HCT116 (cell line): ENCODE results near the gene CCL27. TPM values are rescaled to one million over a fixed set of nuclear protein-coding genes. Genes with fewer than 3 reads are reported as not detected.

Experiments
- ATAC-seq: fragments of 200-7000 bp; cut with Tn5 transposase; 2 replicates; pipeline ENCODE4 v1.9.1; 2020; ENCODE audit warnings: mild to moderate bottlenecking, moderate library complexity
- BruUV-seq: library from RNA; stranded (reverse); fragments of 400-500 nt; replicated peaks from 2 replicates; lab custom pipeline; 2021; lab: Mats Ljungman, UMichigan
- CTCF ChIA-PET: fragments of 300-600 bp; sonication (Branson Sonifier 250); formaldehyde crosslinking; loops from one replicate; lab custom pipeline; 2021; ENCODE audit warnings: antibody characterized with exemption; lab: Charles Lee
- POLR2A ChIA-PET: fragments of 300-600, 350-600 bp; sonication (Branson Sonifier 250); formaldehyde crosslinking; loops from one replicate; lab custom pipeline; 2021; ENCODE audit warnings: antibody characterized with exemption; lab: Charles Lee
- RAD21 ChIA-PET, 2 experiments: fragments of 300-600 bp; sonication (Branson Sonifier 250); formaldehyde crosslinking; loops; one replicate each; lab custom pipeline; 2023; ENCODE audit warnings: low total read pairs in 2 of 2; ENCODE audit not compliant: uncharacterized antibody in 2 of 2, unreplicated experiment in 2 of 2, low non-redundant PET in 1 of 2; lab: Charles Lee
- DNase-seq: peaks from one replicate; pipeline ENCODE4 v3.0.0-alpha.2; 2010; ENCODE audit warnings: low read depth, low spot score
- H2AFZ ChIP-seq: fragments of 200-600 bp; shearing (Covaris generic), sonication (generic); 2 replicates; pipeline ENCODE4 v1.6.1; 2017; ENCODE audit warnings: low read depth, mixed run types, mixed read lengths, antibody characterized with exemption, low read length; ENCODE audit not compliant: poor library complexity, severe bottlenecking
- H3K27ac ChIP-seq: 2 replicates; pipeline ENCODE4 v1.5.1; 2012; ENCODE audit warnings: low read depth, low read length
- H3K27me3 ChIP-seq: fragments of 200-600 bp; sonication (generic); 2 replicates; pipeline ENCODE4 v1.6.1; 2016; ENCODE audit warnings: mixed run types, low read length, mixed read lengths; ENCODE audit not compliant: insufficient read depth
- H3K36me3 ChIP-seq, 2 experiments: fragments of 200-500 bp in 1 of 2; fragments of 200-600 bp in 1 of 2; sonication (Bioruptor generic) in 1 of 2; sonication (generic) in 1 of 2; 2 replicates each; pipeline versions ENCODE4 v1.5.1 to v1.6.1; 2014 to 2016; ENCODE audit warnings: low read length in 2 of 2, inconsistent platforms in 1 of 2, mixed read lengths in 1 of 2, mixed run types in 1 of 2; ENCODE audit not compliant: insufficient read depth in 2 of 2, control insufficient read depth in 1 of 2
- H3K4me1 ChIP-seq, 2 experiments: fragments of 200-600 bp in 1 of 2; sonication (generic) in 1 of 2; 2 replicates each; pipeline versions ENCODE4 v1.5.1 to v1.6.1; 2012 to 2017; ENCODE audit warnings: low read length in 2 of 2, inconsistent platforms in 1 of 2, mild to moderate bottlenecking in 1 of 2, mixed read lengths in 1 of 2, mixed run types in 1 of 2, moderate library complexity in 1 of 2; ENCODE audit not compliant: insufficient read depth in 2 of 2, control insufficient read depth in 1 of 2
- H3K4me2 ChIP-seq: fragments of 200-600 bp; sonication (generic); 2 replicates; pipeline ENCODE4 v1.6.1; 2017; ENCODE audit warnings: mixed run types, low read length, mixed read lengths
- H3K4me3 ChIP-seq, 2 experiments: fragments of 200-600 bp in 1 of 2; sonication (generic) in 1 of 2; replicated peaks in 1 of 2; 2 replicates each; pipeline ENCODE4 v1.5.1; 2011 to 2016; ENCODE audit warnings: low read length in 2 of 2, control low read depth in 1 of 2, low read depth in 1 of 2, mild to moderate bottlenecking in 1 of 2, mixed read lengths in 1 of 2, mixed run types in 1 of 2
- H3K79me2 ChIP-seq: fragments of 200-600 bp; sonication (generic); 2 replicates; pipeline ENCODE4 v1.6.1; 2017; ENCODE audit warnings: mild to moderate bottlenecking, mixed run types, low read length, moderate library complexity, mixed read lengths; ENCODE audit not compliant: insufficient read depth
- H3K9ac ChIP-seq: fragments of 200-600 bp; sonication (generic); 2 replicates; pipeline ENCODE4 v1.6.1; 2016; ENCODE audit warnings: low read length, mixed read lengths
- H3K9me2 ChIP-seq: fragments of 200-600 bp; sonication (generic), shearing (Covaris generic); 2 replicates; pipeline ENCODE4 v1.6.1; 2017; ENCODE audit warnings: mixed run types, mild to moderate bottlenecking, moderate library complexity; ENCODE audit not compliant: insufficient read depth
- H3K9me3 ChIP-seq, 2 experiments: fragments of 200-500 bp in 1 of 2; fragments of 200-600 bp in 1 of 2; sonication (Bioruptor generic) in 1 of 2; sonication (generic) in 1 of 2; 2 replicates each; pipeline ENCODE4 v1.6.1; 2014 to 2017; ENCODE audit warnings: low read length in 2 of 2, mixed read lengths in 2 of 2, inconsistent platforms in 1 of 2, low read depth in 1 of 2, mild to moderate bottlenecking in 1 of 2, mixed run types in 1 of 2, moderate library complexity in 1 of 2; ENCODE audit not compliant: control insufficient read depth in 1 of 2, insufficient read depth in 1 of 2
- H4K20me1 ChIP-seq: fragments of 200-600 bp; sonication (generic), shearing (Covaris generic); 2 replicates; pipeline ENCODE4 v1.6.1; 2017; ENCODE audit warnings: mixed run types, mild to moderate bottlenecking, moderate library complexity; ENCODE audit not compliant: insufficient read depth
- CEBPB ChIP-seq: IDR thresholded peaks from 2 replicates; pipeline ENCODE4 v1.6.1; 2012; ENCODE audit warnings: low read depth
- EGR1 ChIP-seq: IDR thresholded peaks from 2 replicates; pipeline ENCODE4 v1.6.1; 2012; ENCODE audit warnings: low read depth
- ELF1 ChIP-seq: IDR thresholded peaks from 2 replicates; pipeline ENCODE4 v1.6.1; 2012; ENCODE audit warnings: low read depth, borderline replicate concordance
- EZH2 ChIP-seq: fragments of 200-600 bp; sonication (generic); IDR thresholded peaks from 2 replicates; pipeline ENCODE4 v1.6.1; 2017; ENCODE audit warnings: antibody characterized with exemption, mixed run types
- EZH2phosphoT487 ChIP-seq: fragments of 200-600 bp; IDR thresholded peaks from 2 replicates; pipeline ENCODE4 v1.6.1; 2018; ENCODE audit warnings: antibody characterized with exemption, borderline replicate concordance
- FOSL1 ChIP-seq: IDR thresholded peaks from 2 replicates; pipeline ENCODE4 v1.6.1; 2012; ENCODE audit warnings: low read depth
- JUND ChIP-seq: IDR thresholded peaks from 2 replicates; pipeline ENCODE4 v1.6.1; 2012
- POLR2A ChIP-seq: IDR thresholded peaks from 2 replicates; pipeline ENCODE4 v1.7.0; 2011; ENCODE audit warnings: borderline replicate concordance; ENCODE audit not compliant: insufficient read depth, insufficient read length; ENCODE audit errors: extremely low read depth
- RAD21 ChIP-seq: IDR thresholded peaks from 2 replicates; pipeline ENCODE4 v1.6.1; 2012; ENCODE audit warnings: low read depth, mild to moderate bottlenecking
- YY1 ChIP-seq: IDR thresholded peaks from 2 replicates; pipeline ENCODE4 v1.6.1; 2011; ENCODE audit warnings: low read length, low read depth, moderate library complexity, mild to moderate bottlenecking; ENCODE audit not compliant: insufficient replicate concordance; ENCODE audit errors: extremely low read depth
- ZFX ChIP-seq: fragments of 450-650 bp; IDR thresholded peaks from 2 replicates; pipeline ENCODE4 v1.6.1; 2017
- ZNF274 ChIP-seq: fragments of 200-500 bp; sonication (Bioruptor generic); IDR thresholded peaks from 2 replicates; pipeline ENCODE4 v1.6.1; 2014; ENCODE audit warnings: mild to moderate bottlenecking, low read depth, low read length, inconsistent platforms
- intact Hi-C: fragments of 100-400 bp; cut with micrococcal nuclease; formaldehyde crosslinking; loops from 2 replicates; pipeline ENCODE4 v1.10.0; 2022
- total RNA-seq: library from RNA; stranded (reverse); gene quantifications from one replicate; pipeline ENCODE4 v1.2.1, GENCODE V29; 2021; ENCODE audit not compliant: unreplicated experiment
- TF ChIP-seq, protein P1 (sequence below): IDR thresholded peaks from 2 replicates; pipeline ENCODE4 v1.6.1; 2012; ENCODE audit warnings: low read depth
- TF ChIP-seq, protein P2 (sequence below): IDR thresholded peaks from 2 replicates; pipeline ENCODE4 v1.6.1; 2012
- TF ChIP-seq, protein P3 (sequence below), 3 experiments: fragments of 200-600 bp in 1 of 3; sonication (generic) in 1 of 3; IDR thresholded peaks in 2 of 3; conservative IDR thresholded peaks in 1 of 3; 2 replicates each; pipeline ENCODE4 v1.5.1; 2012 to 2017; ENCODE audit warnings: low read depth in 2 of 3, low read length in 2 of 3, antibody characterized with exemption in 1 of 3, borderline replicate concordance in 1 of 3, control low read depth in 1 of 3, mild to moderate bottlenecking in 1 of 3, mixed read lengths in 1 of 3, mixed run types in 1 of 3, moderate library complexity in 1 of 3; ENCODE audit not compliant: insufficient read depth in 1 of 3

The CCL27 gene
- total RNA-seq, 1 experiment from 2014 or later, result 1.0 TPM

DNA sequence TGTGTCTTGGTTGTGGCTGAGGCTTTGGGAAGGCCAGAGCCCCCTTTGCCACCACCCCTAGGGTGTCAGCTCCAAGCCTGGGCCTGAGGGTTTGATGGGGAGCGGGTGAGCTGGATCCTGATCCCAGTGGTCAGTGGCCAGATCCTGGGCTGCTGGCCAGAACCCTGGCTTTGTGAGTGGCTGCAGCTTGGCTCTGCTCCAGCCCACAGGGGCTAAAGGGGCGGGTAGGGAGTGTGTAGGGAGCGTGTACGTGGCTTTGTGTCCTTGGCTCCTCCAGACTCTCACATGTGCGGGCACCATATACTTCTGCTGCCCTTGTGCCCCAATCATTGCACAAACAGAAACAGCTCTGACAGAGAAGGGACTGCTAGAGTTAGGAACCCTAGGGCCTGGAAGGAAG is 11.6 kb downstream of the CCL27 start:
- DNase-seq (no peak), ATAC-seq (no peak)
- Histone ChIP-seq H3K79me2 (peaks cover 6% of the 10 kb centered on the region; the same call in 1 of the 2 replicates), H3K9me3 (no peaks in the 10 kb centered on the region), H3K4me3 (peak overlapping the region in 1 of 2 experiments; percentile 61; a peak in 1 of 4 replicates), H4K20me1 (no peaks in the 10 kb centered on the region), H3K36me3 (peaks cover 0 to 6% of the 10 kb centered on the region in 2 experiments; a peak in 1 of 4 replicates), H3K27me3 (no peaks in the 10 kb centered on the region), H3K4me2 (peak overlapping the region; percentile 83), H2AFZ (no peak overlapping the region), H3K27ac (0 out of 2 replicates have a peak overlapping the region, but pooled peaks have one; percentile 50), H3K9ac (no peak overlapping the region; the same call in 1 of the 2 replicates), H3K4me1 (peaks cover 24 to 49% of the 10 kb centered on the region in 2 experiments), H3K9me2 (no peaks in the 10 kb centered on the region)
- intact Hi-C loops, result no loop called here
- BruUV-seq, result no TSS peak
- RAD21 ChIA-PET, result no interaction called here
- CTCF ChIA-PET, result interaction anchor here (0.9 to 1.4 kb wide), 3 partner anchors 15 to 110 kb away, joined by 3 to 4 read pairs (median 4); no protein-coding TSS in a partner anchor
- no peak for TF ChIP-seq YY1
- no peak for TF ChIP-seq CEBPB
- TF ChIP-seq EGR1, result no peak
- no peak for TF ChIP-seq POLR2A
- TF ChIP-seq, protein P1, sequence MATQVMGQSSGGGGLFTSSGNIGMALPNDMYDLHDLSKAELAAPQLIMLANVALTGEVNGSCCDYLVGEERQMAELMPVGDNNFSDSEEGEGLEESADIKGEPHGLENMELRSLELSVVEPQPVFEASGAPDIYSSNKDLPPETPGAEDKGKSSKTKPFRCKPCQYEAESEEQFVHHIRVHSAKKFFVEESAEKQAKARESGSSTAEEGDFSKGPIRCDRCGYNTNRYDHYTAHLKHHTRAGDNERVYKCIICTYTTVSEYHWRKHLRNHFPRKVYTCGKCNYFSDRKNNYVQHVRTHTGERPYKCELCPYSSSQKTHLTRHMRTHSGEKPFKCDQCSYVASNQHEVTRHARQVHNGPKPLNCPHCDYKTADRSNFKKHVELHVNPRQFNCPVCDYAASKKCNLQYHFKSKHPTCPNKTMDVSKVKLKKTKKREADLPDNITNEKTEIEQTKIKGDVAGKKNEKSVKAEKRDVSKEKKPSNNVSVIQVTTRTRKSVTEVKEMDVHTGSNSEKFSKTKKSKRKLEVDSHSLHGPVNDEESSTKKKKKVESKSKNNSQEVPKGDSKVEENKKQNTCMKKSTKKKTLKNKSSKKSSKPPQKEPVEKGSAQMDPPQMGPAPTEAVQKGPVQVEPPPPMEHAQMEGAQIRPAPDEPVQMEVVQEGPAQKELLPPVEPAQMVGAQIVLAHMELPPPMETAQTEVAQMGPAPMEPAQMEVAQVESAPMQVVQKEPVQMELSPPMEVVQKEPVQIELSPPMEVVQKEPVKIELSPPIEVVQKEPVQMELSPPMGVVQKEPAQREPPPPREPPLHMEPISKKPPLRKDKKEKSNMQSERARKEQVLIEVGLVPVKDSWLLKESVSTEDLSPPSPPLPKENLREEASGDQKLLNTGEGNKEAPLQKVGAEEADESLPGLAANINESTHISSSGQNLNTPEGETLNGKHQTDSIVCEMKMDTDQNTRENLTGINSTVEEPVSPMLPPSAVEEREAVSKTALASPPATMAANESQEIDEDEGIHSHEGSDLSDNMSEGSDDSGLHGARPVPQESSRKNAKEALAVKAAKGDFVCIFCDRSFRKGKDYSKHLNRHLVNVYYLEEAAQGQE, result no peak
- no peak for TF ChIP-seq FOSL1
- no peak for TF ChIP-seq JUND
- TF ChIP-seq, protein P2, sequence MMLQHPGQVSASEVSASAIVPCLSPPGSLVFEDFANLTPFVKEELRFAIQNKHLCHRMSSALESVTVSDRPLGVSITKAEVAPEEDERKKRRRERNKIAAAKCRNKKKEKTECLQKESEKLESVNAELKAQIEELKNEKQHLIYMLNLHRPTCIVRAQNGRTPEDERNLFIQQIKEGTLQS, result no peak
- TF ChIP-seq, protein P3, sequence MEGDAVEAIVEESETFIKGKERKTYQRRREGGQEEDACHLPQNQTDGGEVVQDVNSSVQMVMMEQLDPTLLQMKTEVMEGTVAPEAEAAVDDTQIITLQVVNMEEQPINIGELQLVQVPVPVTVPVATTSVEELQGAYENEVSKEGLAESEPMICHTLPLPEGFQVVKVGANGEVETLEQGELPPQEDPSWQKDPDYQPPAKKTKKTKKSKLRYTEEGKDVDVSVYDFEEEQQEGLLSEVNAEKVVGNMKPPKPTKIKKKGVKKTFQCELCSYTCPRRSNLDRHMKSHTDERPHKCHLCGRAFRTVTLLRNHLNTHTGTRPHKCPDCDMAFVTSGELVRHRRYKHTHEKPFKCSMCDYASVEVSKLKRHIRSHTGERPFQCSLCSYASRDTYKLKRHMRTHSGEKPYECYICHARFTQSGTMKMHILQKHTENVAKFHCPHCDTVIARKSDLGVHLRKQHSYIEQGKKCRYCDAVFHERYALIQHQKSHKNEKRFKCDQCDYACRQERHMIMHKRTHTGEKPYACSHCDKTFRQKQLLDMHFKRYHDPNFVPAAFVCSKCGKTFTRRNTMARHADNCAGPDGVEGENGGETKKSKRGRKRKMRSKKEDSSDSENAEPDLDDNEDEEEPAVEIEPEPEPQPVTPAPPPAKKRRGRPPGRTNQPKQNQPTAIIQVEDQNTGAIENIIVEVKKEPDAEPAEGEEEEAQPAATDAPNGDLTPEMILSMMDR (IDR thresholded peaks at IDR 0.05 in 2 of 3, conservative IDR thresholded peaks at IDR 0.05 in 1 of 3; ENCODE audit: borderline replicate concordance in 1 of 3, insufficient read depth in 1 of 3, low read depth in 2 of 3, low read length in 2 of 3), result no peak
- no peak for TF ChIP-seq RAD21
- no peak for TF ChIP-seq ZNF274
- no peak for TF ChIP-seq ELF1
- TF ChIP-seq EZH2phosphoT487, result no peak
- TF ChIP-seq EZH2, result no peak
- TF ChIP-seq ZFX, result no peak
- POLR2A ChIA-PET, result no interaction called here
